Activated CD4-positive, alpha-beta T cell treated with anti-CD3 and anti-CD28 coated beads for 36 hours (primary cell): ENCODE measurements around the gene P2RX1. TPM values are rescaled to one million over a fixed set of nuclear protein-coding genes. Genes with fewer than 3 reads are reported as not detected.
A peak's percentile ranks its signal among the peaks of the same experiment; 100 is the strongest.

Experiments
- ATAC-seq: fragments of 200-7000 bp; cut with Tn5 transposase; one replicate; pipeline ENCODE4 v1.10.0; 2021; ENCODE audit warnings: mild to moderate bottlenecking, moderate library complexity
- CTCF ChIA-PET: fragments of 350-600 bp; sonication (Branson Sonifier 250); formaldehyde crosslinking; loops from one replicate; lab custom pipeline; 2021; ENCODE audit warnings: antibody characterized with exemption; lab: Charles Lee
- POLR2A ChIA-PET: fragments of 350-600 bp; sonication (Branson Sonifier 250); formaldehyde crosslinking; loops from one replicate; lab custom pipeline; 2021; ENCODE audit warnings: antibody characterized with exemption, inconsistent platforms; lab: Charles Lee
- DNase-seq: peaks from one replicate; pipeline ENCODE4 v3.0.0-alpha.2; 2020
- H3K27ac Mint-ChIP-seq: one replicate; pipeline ENCODE4 v1.8.0; 2021; ENCODE audit warnings: mixed read lengths
- H3K27me3 Mint-ChIP-seq: one replicate; pipeline ENCODE4 v1.8.0; 2021; ENCODE audit warnings: mixed read lengths
- H3K36me3 Mint-ChIP-seq: one replicate; pipeline ENCODE4 v1.8.0; 2021; ENCODE audit warnings: low read depth, mixed read lengths
- H3K4me1 Mint-ChIP-seq: one replicate; pipeline ENCODE4 v1.8.0; 2021; ENCODE audit warnings: mixed read lengths
- H3K4me3 Mint-ChIP-seq: one replicate; pipeline ENCODE4 v1.8.0; 2021; ENCODE audit warnings: mild to moderate bottlenecking, moderate library complexity, mixed read lengths
- H3K9me3 Mint-ChIP-seq: one replicate; pipeline ENCODE4 v1.8.0; 2021; ENCODE audit warnings: low read depth, mixed read lengths
- intact Hi-C, 2 experiments: fragments of 100-400 bp; cut with DNase I in 1 of 2; cut with micrococcal nuclease in 1 of 2; formaldehyde crosslinking; loops; one replicate each; pipeline versions ENCODE4 v1.14.2 to v1.15.1; 2022 to 2024; cut with DNase I, micrococcal nuclease
- total RNA-seq, 2 experiments: library from RNA; stranded (reverse); gene quantifications; one replicate each; pipeline ENCODE4 v1.2.3, GENCODE V29; 2021

Gene P2RX1
- total RNA-seq, result under 1 TPM; 0.72 to 0.89 TPM

- ChIA-PET POLR2A (no interaction called here), CTCF (interaction anchor here (0.6 to 2.0 kb wide), 10 partner anchors 9 to 532 kb away, joined by 3 to 8 read pairs (median 4); partner anchors contain the start of gene CAMKK1)
- H3K9me3 Mint-ChIP-seq, result no peaks in the 10 kb centered on the region
- no peaks in the 10 kb centered on the region for H3K36me3 Mint-ChIP-seq
- intact Hi-C loops, result loop anchor here (2.0 kb wide), 2 partner anchors 89 to 159 kb away; no protein-coding TSS in a partner anchor
- ATAC-seq (peak; percentile 34), DNase-seq (peak; percentile 65)
- H3K4me1 Mint-ChIP-seq, result peaks cover 40% of the 10 kb centered on the region
- H3K27me3 Mint-ChIP-seq, result no peaks in the 10 kb centered on the region
- H3K4me3 Mint-ChIP-seq, result peak within 1 kb of the TSS; percentile 20
- peak within 1 kb of the TSS; percentile 60 for H3K27ac Mint-ChIP-seq
Measured at GRCh38 chr17:3915995-3916696, at the start of gene P2RX1. Gene P2RX1 (minus strand): TSS chr17:3916465. CDS start chr17:3916225, 240 bp downstream.

- POLR2A ChIA-PET, result interaction anchor here (1.0 to 1.2 kb wide), 5 partner anchors 14 to 178 kb away, joined by 3 to 4 read pairs (median 3); partner anchors contain the start of genes CYB5D2 and ZZEF1
- CTCF ChIA-PET, result interaction anchor here (0.6 to 2.8 kb wide), 10 partner anchors 11 to 245 kb away, joined by 3 to 17 read pairs (median 4); partner anchors contain the start of gene CAMKK1
- DNase-seq (peak; percentile 86), ATAC-seq (peak; percentile 75)
- H3K4me3 Mint-ChIP-seq, result peak overlapping the region; percentile 81
- H3K9me3 Mint-ChIP-seq, result no peaks in the 10 kb centered on the region
- no peaks in the 10 kb centered on the region for H3K27me3 Mint-ChIP-seq
- intact Hi-C loops, result loop anchor here (2.0 to 10.0 kb wide), 4 partner anchors 180 to 1570 kb away; partner anchors contain the start of genes CYB5D2 (in 1 of the 2), PFN1 (in 1 of the 2), RNF167 (in 1 of the 2) and SLC25A11 (in 1 of the 2)
- H3K4me1 Mint-ChIP-seq, result peaks cover 40% of the 10 kb centered on the region
- H3K36me3 Mint-ChIP-seq, result peaks cover 2% of the 10 kb centered on the region
- peak overlapping the region; percentile 93 for H3K27ac Mint-ChIP-seq
Measured at GRCh38 chr17:3965118-3965800, 49.0 kb upstream of the P2RX1 start.

GRCh38 chr17:3964203-3965117 is 48.2 kb upstream of the P2RX1 start, which contains the start of gene ATP2A3:
Gene ATP2A3 (minus strand): TSS chr17:3964437. CDS start chr17:3964291, 146 bp downstream.
- ChIA-PET POLR2A (interaction anchor here (1.0 to 1.2 kb wide), 5 partner anchors 14 to 179 kb away, joined by 3 to 4 read pairs (median 3); partner anchors contain the start of genes CYB5D2 and ZZEF1), CTCF (interaction anchor here (0.6 to 2.8 kb wide), 8 partner anchors 15 to 244 kb away, joined by 3 to 17 read pairs (median 4); partner anchors contain the start of gene CAMKK1)
- peak; percentile 87 for DNase-seq
- peak; percentile 70 for ATAC-seq
- peak within 1 kb of the TSS; percentile 86 for H3K4me3 Mint-ChIP-seq
- no peaks in the 10 kb centered on the region for H3K9me3 Mint-ChIP-seq
- intact Hi-C loops, result loop anchor here (1.0 to 10.0 kb wide), 17 partner anchors 20 to 1570 kb away; partner anchors contain the start of genes CYB5D2 (in 2 of the 2), ZZEF1 (in 2 of the 2), ARRB2 (in 1 of the 2) and CAMKK1 (in 1 of the 2)
- H3K36me3 Mint-ChIP-seq, result peaks cover 4% of the 10 kb centered on the region
- peak within 1 kb of the TSS; percentile 93 for H3K27ac Mint-ChIP-seq
- no peaks in the 10 kb centered on the region for H3K27me3 Mint-ChIP-seq
- H3K4me1 Mint-ChIP-seq, result peaks cover 48% of the 10 kb centered on the region

- Mint-ChIP-seq H3K27ac (peak overlapping the region; percentile 67), H3K4me1 (peaks cover 50% of the 10 kb centered on the region), H3K4me3 (peak overlapping the region; percentile 86), H3K9me3 (no peaks in the 10 kb centered on the region), H3K36me3 (peaks cover 5% of the 10 kb centered on the region), H3K27me3 (no peaks in the 10 kb centered on the region)
- CTCF ChIA-PET, result interaction anchor here (0.6 to 1.7 kb wide), 7 partner anchors 8 to 130 kb away, joined by 3 to 4 read pairs (median 3); no protein-coding TSS in a partner anchor
- POLR2A ChIA-PET, result interaction anchor here (0.6 to 1.0 kb wide), 2 partner anchors 25 to 28 kb away, joined by 3 read pairs; no protein-coding TSS in a partner anchor
- intact Hi-C loops, result loop anchor here (1.0 to 10.0 kb wide), 17 partner anchors 19 to 1569 kb away; partner anchors contain the start of genes CYB5D2 (in 2 of the 2), ZZEF1 (in 2 of the 2), ARRB2 (in 1 of the 2) and CAMKK1 (in 1 of the 2)
- ATAC-seq (peak; percentile 13), DNase-seq (peak; percentile 78)
Measured at GRCh38 chr17:3963237-3964201, 47.3 kb upstream of the P2RX1 start.

GRCh38 chr17:3962965-3963236 is 46.6 kb upstream of the P2RX1 start:
- Mint-ChIP-seq H3K27ac (peak overlapping the region; percentile 67), H3K4me3 (peak overlapping the region; percentile 86), H3K36me3 (peaks cover 5% of the 10 kb centered on the region), H3K27me3 (no peaks in the 10 kb centered on the region), H3K4me1 (peaks cover 52% of the 10 kb centered on the region), H3K9me3 (no peaks in the 10 kb centered on the region)
- DNase-seq (no peak), ATAC-seq (no peak)
- CTCF ChIA-PET, result interaction anchor here (0.6 to 1.7 kb wide), 6 partner anchors 8 to 66 kb away, joined by 3 to 4 read pairs (median 3); no protein-coding TSS in a partner anchor
- POLR2A ChIA-PET, result interaction anchor here (0.6 to 1.0 kb wide), 3 partner anchors 13 to 28 kb away, joined by 3 to 4 read pairs (median 3); no protein-coding TSS in a partner anchor
- intact Hi-C loops, result loop anchor here (5.0 to 10.0 kb wide), 7 partner anchors 39 to 1568 kb away; partner anchors contain the start of genes ARRB2 (in 1 of the 2), CYB5D2 (in 1 of the 2), PFN1 (in 1 of the 2) and RNF167 (in 1 of the 2)

GRCh38 chr17:3962217-3962964 is 46.1 kb upstream of the P2RX1 start:
- ChIA-PET CTCF (interaction anchor here (0.6 to 1.7 kb wide), 4 partner anchors 41 to 66 kb away, joined by 3 to 4 read pairs (median 3); no protein-coding TSS in a partner anchor), POLR2A (interaction anchor here (0.6 kb wide), 2 partner anchors 13 to 27 kb away, joined by 3 to 4 read pairs; no protein-coding TSS in a partner anchor)
- Mint-ChIP-seq H3K9me3 (no peaks in the 10 kb centered on the region), H3K27ac (peak overlapping the region; percentile 79), H3K27me3 (no peaks in the 10 kb centered on the region), H3K36me3 (peaks cover 5% of the 10 kb centered on the region), H3K4me1 (peaks cover 57% of the 10 kb centered on the region), H3K4me3 (peak overlapping the region; percentile 86)
- intact Hi-C loops, result loop anchor here (5.0 to 10.0 kb wide), 7 partner anchors 40 to 1568 kb away; partner anchors contain the start of genes ARRB2 (in 1 of the 2), CYB5D2 (in 1 of the 2), PFN1 (in 1 of the 2) and RNF167 (in 1 of the 2)
- DNase-seq (no peak), ATAC-seq (no peak)

GRCh38 chr17:3961564-3962047 is 45.3 kb upstream of the P2RX1 start:
- peak overlapping the region; percentile 86 for H3K4me3 Mint-ChIP-seq
- no peaks in the 10 kb centered on the region for H3K9me3 Mint-ChIP-seq
- CTCF ChIA-PET, result interaction anchor here (0.9 to 1.7 kb wide), 2 partner anchors 47 to 65 kb away, joined by 3 to 6 read pairs; no protein-coding TSS in a partner anchor
- H3K27me3 Mint-ChIP-seq, result no peaks in the 10 kb centered on the region
- DNase-seq (peak; percentile 56), ATAC-seq (no peak)
- peaks cover 9% of the 10 kb centered on the region for H3K36me3 Mint-ChIP-seq
- peak overlapping the region; percentile 79 for H3K27ac Mint-ChIP-seq
- intact Hi-C loops, result loop anchor here (5.0 to 10.0 kb wide), 7 partner anchors 41 to 1567 kb away; partner anchors contain the start of genes ARRB2 (in 1 of the 2), CYB5D2 (in 1 of the 2), PFN1 (in 1 of the 2) and RNF167 (in 1 of the 2)
- H3K4me1 Mint-ChIP-seq, result peaks cover 65% of the 10 kb centered on the region
- POLR2A ChIA-PET, result no interaction called here

- POLR2A ChIA-PET, result no interaction called here
- DNase-seq (no peak), ATAC-seq (no peak)
- Mint-ChIP-seq H3K27me3 (no peaks in the 10 kb centered on the region), H3K27ac (peak overlapping the region; percentile 77), H3K4me1 (peaks cover 68% of the 10 kb centered on the region), H3K9me3 (no peaks in the 10 kb centered on the region), H3K4me3 (peak overlapping the region; percentile 0), H3K36me3 (peaks cover 10% of the 10 kb centered on the region)
- intact Hi-C loops, result loop anchor here (5.0 to 10.0 kb wide), 7 partner anchors 42 to 1566 kb away; partner anchors contain the start of genes ARRB2 (in 1 of the 2), CYB5D2 (in 1 of the 2), PFN1 (in 1 of the 2) and RNF167 (in 1 of the 2)
- CTCF ChIA-PET, result interaction anchor here (0.9 kb wide), 1 partner anchor 47 kb away, joined by 6 read pairs; no protein-coding TSS in a partner anchor
Measured at GRCh38 chr17:3960764-3961163, 44.5 kb upstream of the P2RX1 start.
